ENCODE measurements around the gene ZDHHC17.

The ZDHHC17 gene

GRCh38 chr12:76864791-76865400 is 101.0 kb downstream of the ZDHHC17 start:
- no peak overlapping the region for H3K4me3 ChIP-seq (ENCODE audit: low read depth, low read length)
- no peak for DNase-seq (ENCODE audit: low read depth)
- TF ChIP-seq CTCF (IDR thresholded peaks at IDR 0.05; ENCODE audit: low read depth, low read length, missing control alignments) = no peak

GRCh38 chr12:76866151-76866567 is 102.2 kb downstream of the ZDHHC17 start:
- DNase-seq (ENCODE audit: low read depth) = no peak
- TF ChIP-seq CTCF (IDR thresholded peaks at IDR 0.05; ENCODE audit: low read depth, low read length, missing control alignments) = no peak
- H3K4me3 ChIP-seq (ENCODE audit: low read depth, low read length) = no peak overlapping the region

GRCh38 chr12:76866726-76867125 is 102.8 kb downstream of the ZDHHC17 start:
- no peak for TF ChIP-seq CTCF (IDR thresholded peaks at IDR 0.05; ENCODE audit: low read depth, low read length, missing control alignments)
- H3K4me3 ChIP-seq (ENCODE audit: low read depth, low read length) = no peak overlapping the region
- no peak for DNase-seq (ENCODE audit: low read depth)

- H3K4me3 ChIP-seq (ENCODE audit: low read depth, low read length) = no peak overlapping the region
- TF ChIP-seq CTCF (IDR thresholded peaks at IDR 0.05; ENCODE audit: low read depth, low read length, missing control alignments) = no peak
- DNase-seq (ENCODE audit: low read depth) = no peak
Observed at GRCh38 chr12:76871082-76871481, 107.2 kb downstream of the ZDHHC17 start.

GRCh38 chr12:76871742-76872141 is 107.8 kb downstream of the ZDHHC17 start:
- TF ChIP-seq CTCF (IDR thresholded peaks at IDR 0.05; ENCODE audit: low read depth, low read length, missing control alignments) = no peak
- no peak overlapping the region for H3K4me3 ChIP-seq (ENCODE audit: low read depth, low read length)
- no peak for DNase-seq (ENCODE audit: low read depth)

- no peak overlapping the region for H3K4me3 ChIP-seq (ENCODE audit: low read depth, low read length)
- DNase-seq (ENCODE audit: low read depth) = no peak
- no peak for TF ChIP-seq CTCF (IDR thresholded peaks at IDR 0.05; ENCODE audit: low read depth, low read length, missing control alignments)
Observed at GRCh38 chr12:76872415-76872814, 108.5 kb downstream of the ZDHHC17 start.

- H3K4me3 ChIP-seq (ENCODE audit: low read depth, low read length) = no peak overlapping the region
- no peak for DNase-seq (ENCODE audit: low read depth)
- TF ChIP-seq CTCF (IDR thresholded peaks at IDR 0.05; ENCODE audit: low read depth, low read length, missing control alignments) = no peak
Observed at GRCh38 chr12:76874027-76874426, 110.1 kb downstream of the ZDHHC17 start.

All from GM12864 (cell line).